DOHH2 (cell line): ENCODE results near the gene SATB1.

Source experiments
- H3F3A ChIP-seq: fragments of 200-600 bp; sonication (generic), shearing (Covaris generic); 2 replicates; pipeline ENCODE4 v1.6.0; 2016; ENCODE audit warnings: antibody characterized with exemption, mild to moderate bottlenecking; ENCODE audit not compliant: control insufficient read depth, insufficient read depth
- H3K27ac ChIP-seq: fragments of 200-600 bp; sonication (generic); 2 replicates; pipeline ENCODE4 v1.5.1; 2014; ENCODE audit warnings: low read depth, mild to moderate bottlenecking, low read length, moderate library complexity
- H3K27me3 ChIP-seq: fragments of 200-600 bp; sonication (generic); 2 replicates; pipeline ENCODE4 v1.6.1; 2014; ENCODE audit warnings: mild to moderate bottlenecking, low read length, mixed read lengths; ENCODE audit not compliant: control insufficient read depth
- H3K36me3 ChIP-seq: fragments of 200-600 bp; sonication (generic); 2 replicates; pipeline ENCODE4 v1.6.1; 2014; ENCODE audit warnings: mild to moderate bottlenecking, low read length, moderate library complexity, mixed read lengths; ENCODE audit not compliant: control insufficient read depth
- H3K4me1 ChIP-seq: fragments of 200-600 bp; sonication (generic); 2 replicates; pipeline ENCODE4 v1.6.1; 2014; ENCODE audit warnings: mild to moderate bottlenecking, low read length, mixed read lengths; ENCODE audit not compliant: control insufficient read depth
- H3K4me2 ChIP-seq: fragments of 200-600 bp; sonication (generic); 2 replicates; pipeline ENCODE4 v1.6.0; 2014; ENCODE audit warnings: mild to moderate bottlenecking, low read length, moderate library complexity
- H3K4me3 ChIP-seq: fragments of 200-600 bp; sonication (generic); 2 replicates; pipeline ENCODE4 v1.5.1; 2014; ENCODE audit warnings: mild to moderate bottlenecking, low read length, mixed read lengths
- H3K79me2 ChIP-seq: fragments of 200-600 bp; sonication (generic); 2 replicates; pipeline ENCODE4 v1.6.1; 2014; ENCODE audit warnings: mild to moderate bottlenecking, low read length, mixed read lengths; ENCODE audit not compliant: control insufficient read depth
- H3K9me2 ChIP-seq: fragments of 200-600 bp; sonication (generic); replicated peaks from 2 replicates; pipeline ENCODE4 v1.6.1; 2014; ENCODE audit warnings: mild to moderate bottlenecking, low read length, mixed read lengths; ENCODE audit not compliant: control insufficient read depth
- H3K9me3 ChIP-seq: fragments of 200-600 bp; sonication (generic); 2 replicates; pipeline ENCODE4 v1.6.1; 2014; ENCODE audit warnings: antibody characterized with exemption, low read length, mixed read lengths; ENCODE audit not compliant: control insufficient read depth, insufficient read depth
- H4K20me1 ChIP-seq: fragments of 200-600 bp; sonication (generic); 2 replicates; pipeline ENCODE4 v1.6.0; 2014; ENCODE audit warnings: low read depth, mild to moderate bottlenecking, antibody characterized with exemption, low read length, moderate library complexity; ENCODE audit not compliant: control insufficient read depth, insufficient read depth
- EZH2phosphoT487 ChIP-seq: fragments of 200-600 bp; sonication (generic); IDR thresholded peaks from 2 replicates; pipeline ENCODE4 v1.6.1; 2017; ENCODE audit warnings: borderline replicate concordance, mild to moderate bottlenecking, antibody characterized with exemption, low read length, moderate library complexity, mixed read lengths
- TF ChIP-seq, protein P1 (sequence below): fragments of 200-600 bp; sonication (generic); IDR thresholded peaks from one replicate; pipeline ENCODE4 v1.5.1; 2014; ENCODE audit warnings: antibody characterized with exemption, mild to moderate bottlenecking, low read depth, low read length; ENCODE audit not compliant: poor library complexity, severe bottlenecking

Gene SATB1

DNA sequence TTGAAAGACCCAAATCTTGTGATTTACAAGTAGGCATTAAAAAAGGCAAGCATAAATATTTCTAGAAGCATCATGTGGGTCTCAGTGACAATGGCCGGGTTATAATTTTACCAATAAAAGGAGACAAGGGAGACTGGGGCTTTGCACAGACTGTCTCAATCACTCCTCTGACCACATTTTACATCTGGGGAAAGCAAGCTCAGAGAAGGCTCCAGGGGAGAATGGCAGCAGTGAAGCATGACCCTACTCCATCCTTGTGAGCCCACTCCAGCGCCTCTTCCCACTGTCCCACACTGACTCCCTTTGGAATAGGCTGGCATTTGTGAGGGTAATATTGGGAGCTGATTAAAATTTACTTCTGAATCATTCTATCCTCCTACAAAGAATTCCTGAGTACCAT lies 61.8 kb downstream of the SATB1 start:
- TF ChIP-seq, protein P1, sequence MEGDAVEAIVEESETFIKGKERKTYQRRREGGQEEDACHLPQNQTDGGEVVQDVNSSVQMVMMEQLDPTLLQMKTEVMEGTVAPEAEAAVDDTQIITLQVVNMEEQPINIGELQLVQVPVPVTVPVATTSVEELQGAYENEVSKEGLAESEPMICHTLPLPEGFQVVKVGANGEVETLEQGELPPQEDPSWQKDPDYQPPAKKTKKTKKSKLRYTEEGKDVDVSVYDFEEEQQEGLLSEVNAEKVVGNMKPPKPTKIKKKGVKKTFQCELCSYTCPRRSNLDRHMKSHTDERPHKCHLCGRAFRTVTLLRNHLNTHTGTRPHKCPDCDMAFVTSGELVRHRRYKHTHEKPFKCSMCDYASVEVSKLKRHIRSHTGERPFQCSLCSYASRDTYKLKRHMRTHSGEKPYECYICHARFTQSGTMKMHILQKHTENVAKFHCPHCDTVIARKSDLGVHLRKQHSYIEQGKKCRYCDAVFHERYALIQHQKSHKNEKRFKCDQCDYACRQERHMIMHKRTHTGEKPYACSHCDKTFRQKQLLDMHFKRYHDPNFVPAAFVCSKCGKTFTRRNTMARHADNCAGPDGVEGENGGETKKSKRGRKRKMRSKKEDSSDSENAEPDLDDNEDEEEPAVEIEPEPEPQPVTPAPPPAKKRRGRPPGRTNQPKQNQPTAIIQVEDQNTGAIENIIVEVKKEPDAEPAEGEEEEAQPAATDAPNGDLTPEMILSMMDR = no peak
- TF ChIP-seq EZH2phosphoT487 = no peak
- Histone ChIP-seq H3K9me3 (no peaks in the 10 kb centered on the region), H4K20me1 (no peaks in the 10 kb centered on the region), H3K79me2 (no peaks in the 10 kb centered on the region), H3K4me1 (no peaks in the 10 kb centered on the region), H3F3A (no peaks in the 10 kb centered on the region), H3K36me3 (no peaks in the 10 kb centered on the region), H3K9me2 (no peaks in the 10 kb centered on the region), H3K4me2 (no peak overlapping the region), H3K27ac (no peak overlapping the region), H3K27me3 (no peaks in the 10 kb centered on the region), H3K4me3 (no peak overlapping the region)

DNA sequence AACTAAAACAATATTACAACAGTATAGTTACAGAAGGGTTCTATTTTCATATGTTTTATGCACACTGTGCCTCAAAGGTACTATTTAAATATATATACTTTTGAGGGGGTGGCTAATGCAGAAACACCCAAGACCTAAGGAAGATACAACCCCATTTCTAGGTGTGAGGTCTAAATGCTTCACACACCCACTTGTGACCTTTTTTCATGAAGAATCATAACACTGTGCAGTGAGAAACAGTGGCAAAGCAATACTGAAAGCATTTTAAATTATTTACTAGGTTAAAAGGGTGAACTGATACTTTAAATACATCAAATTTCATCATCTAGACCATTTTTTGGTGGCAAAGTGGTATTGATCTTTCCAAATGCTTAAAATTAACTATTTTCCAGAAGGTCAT lies 67.4 kb downstream of the SATB1 start:
- H3K79me2 ChIP-seq = no peaks in the 10 kb centered on the region
- H3K36me3 ChIP-seq = no peaks in the 10 kb centered on the region
- no peaks in the 10 kb centered on the region for H3K9me2 ChIP-seq
- TF ChIP-seq, protein P1 = no peak
- no peak for TF ChIP-seq EZH2phosphoT487
- H3K9me3 ChIP-seq = no peaks in the 10 kb centered on the region
- H4K20me1 ChIP-seq = no peaks in the 10 kb centered on the region
- no peak overlapping the region for H3K27ac ChIP-seq
- H3F3A ChIP-seq = no peaks in the 10 kb centered on the region
- no peak overlapping the region for H3K4me2 ChIP-seq
- H3K4me1 ChIP-seq = no peaks in the 10 kb centered on the region
- no peak overlapping the region for H3K4me3 ChIP-seq
- no peaks in the 10 kb centered on the region for H3K27me3 ChIP-seq

DNA sequence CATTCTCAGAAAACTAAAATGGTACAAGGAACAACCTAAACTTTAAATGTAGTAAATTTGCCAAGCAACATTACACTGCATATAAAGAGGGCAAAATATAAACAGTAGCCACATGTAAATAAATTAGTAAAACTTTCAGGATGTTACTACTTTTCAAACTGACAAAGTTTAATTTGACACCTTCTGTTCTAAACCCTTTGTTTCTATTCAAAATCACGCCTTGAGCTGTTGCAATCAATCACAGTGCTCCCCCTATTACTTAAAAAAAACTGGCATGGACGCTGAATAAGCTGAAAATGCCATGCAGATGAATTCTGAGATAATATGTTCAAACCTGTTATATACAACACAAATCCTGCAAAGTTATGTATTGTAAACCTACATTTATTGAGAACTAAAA lies 69.3 kb downstream of the SATB1 start:
- Histone ChIP-seq H3K4me2 (no peak overlapping the region), H3K27ac (no peak overlapping the region), H3K9me2 (no peaks in the 10 kb centered on the region), H3K27me3 (no peaks in the 10 kb centered on the region), H3F3A (no peaks in the 10 kb centered on the region), H3K4me3 (no peak overlapping the region), H3K4me1 (no peaks in the 10 kb centered on the region), H3K79me2 (no peaks in the 10 kb centered on the region), H3K36me3 (no peaks in the 10 kb centered on the region), H4K20me1 (no peaks in the 10 kb centered on the region), H3K9me3 (no peaks in the 10 kb centered on the region)
- TF ChIP-seq, protein P1 = no peak
- TF ChIP-seq EZH2phosphoT487 = no peak

DNA sequence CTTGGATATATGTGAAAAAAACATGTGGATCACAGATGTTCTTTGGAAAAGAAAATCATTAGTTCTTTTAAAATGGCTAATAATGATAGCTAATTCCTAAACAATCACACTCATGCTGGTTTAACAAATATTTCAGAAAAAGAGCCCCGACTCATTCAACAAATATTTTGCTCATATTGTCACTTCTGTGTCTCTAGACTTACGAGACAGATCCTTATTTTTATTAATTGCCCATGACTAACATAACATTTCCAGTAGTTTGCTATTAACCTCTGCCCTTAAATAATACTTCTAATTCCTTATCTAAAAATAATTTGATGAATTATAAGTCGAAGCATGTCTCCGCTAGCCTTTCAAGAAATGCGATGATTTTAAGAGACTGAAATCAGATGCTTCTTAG lies 70.4 kb downstream of the SATB1 start:
- Histone ChIP-seq H4K20me1 (no peaks in the 10 kb centered on the region), H3F3A (no peaks in the 10 kb centered on the region), H3K79me2 (no peaks in the 10 kb centered on the region), H3K4me3 (no peak overlapping the region), H3K36me3 (no peaks in the 10 kb centered on the region), H3K9me3 (no peaks in the 10 kb centered on the region), H3K4me2 (no peak overlapping the region), H3K27ac (no peak overlapping the region), H3K4me1 (no peaks in the 10 kb centered on the region), H3K27me3 (no peaks in the 10 kb centered on the region), H3K9me2 (no peaks in the 10 kb centered on the region)
- TF ChIP-seq, protein P1 = no peak
- no peak for TF ChIP-seq EZH2phosphoT487
